IMR-90 (cell line): ENCODE data around the gene MPV17. TPM values are rescaled to one million over a fixed set of nuclear protein-coding genes. Genes with fewer than 3 reads are reported as not detected.
A peak's percentile ranks its signal among the peaks of the same experiment; 100 is the strongest.

Experiments used
- ATAC-seq: fragments of 200-7000 bp; cut with Tn5 transposase; 2 replicates; pipeline ENCODE4 v1.9.1; 2020; ENCODE audit warnings: low read depth, mild to moderate bottlenecking, moderate library complexity
- Bru-seq: library from RNA; stranded (reverse); fragments of 400-500 nt; gene quantifications from one replicate; lab custom pipeline; 2021; lab: Mats Ljungman, UMichigan
- BruChase-seq, 2 experiments: library from RNA; stranded (reverse); fragments of 400-500 nt; gene quantifications; one replicate each; lab custom pipeline; 2021; lab: Mats Ljungman, UMichigan
- BruUV-seq: library from RNA; stranded (reverse); fragments of 400-500 nt; replicated peaks from 2 replicates; lab custom pipeline; 2021; lab: Mats Ljungman, UMichigan
- CTCF ChIA-PET: fragments of 300-600 bp; formaldehyde crosslinking; extraction: SDS; loops from one replicate; lab custom pipeline; 2021; ENCODE audit warnings: antibody characterized with exemption; lab: Yijun Ruan, JAX
- POLR2A ChIA-PET: fragments of 300-600 bp; sonication (Branson Sonifier 250); formaldehyde crosslinking; loops from one replicate; lab custom pipeline; 2022; ENCODE audit warnings: antibody characterized with exemption; ENCODE audit not compliant: unreplicated experiment; lab: Charles Lee
- DNase-seq: peaks from one replicate; pipeline ENCODE4 v3.0.0; 2013
- H2AFZ ChIP-seq: replicated peaks from 2 replicates; pipeline ENCODE3; 2013; ENCODE audit warnings: low read length, mild to moderate bottlenecking; ENCODE audit not compliant: poor library complexity
- H2AK5ac ChIP-seq: 2 replicates; pipeline ENCODE4 v1.6.1; 2013; ENCODE audit warnings: low read depth, low read length, inconsistent platforms
- H2AK9ac ChIP-seq: replicated peaks from 2 replicates; pipeline ENCODE3; 2013; ENCODE audit warnings: mild to moderate bottlenecking, low read depth, low read length, moderate library complexity; ENCODE audit not compliant: poor library complexity
- H2BK120ac ChIP-seq: 2 replicates; pipeline ENCODE4 v1.6.1; 2013; ENCODE audit warnings: low read depth, low read length, inconsistent platforms
- H2BK15ac ChIP-seq: 3 replicates; pipeline ENCODE4 v1.6.1; 2013; ENCODE audit warnings: low read depth, low read length, inconsistent platforms
- H2BK20ac ChIP-seq: 2 replicates; pipeline ENCODE4 v1.6.1; 2013; ENCODE audit warnings: low read depth, mild to moderate bottlenecking, inconsistent platforms, low read length, moderate library complexity
- H2BK5ac ChIP-seq: 2 replicates; pipeline ENCODE4 v1.6.1; 2013; ENCODE audit warnings: mild to moderate bottlenecking, low read depth, low read length, inconsistent platforms; ENCODE audit not compliant: poor library complexity, severe bottlenecking
- H3K14ac ChIP-seq: replicated peaks from 2 replicates; pipeline ENCODE4 v1.6.1; 2013; ENCODE audit warnings: low read depth, low read length, inconsistent platforms
- H3K18ac ChIP-seq: 2 replicates; pipeline ENCODE4 v1.6.1; 2013; ENCODE audit warnings: low read depth, low read length, control low read depth
- H3K23ac ChIP-seq: 2 replicates; pipeline ENCODE4 v1.6.1; 2013; ENCODE audit warnings: low read depth, low read length, inconsistent platforms
- H3K27ac ChIP-seq: 2 replicates; pipeline ENCODE4 v1.5.1; 2013; ENCODE audit warnings: mild to moderate bottlenecking, control low read depth, low read length; ENCODE audit not compliant: insufficient read depth
- H3K27me3 ChIP-seq: 2 replicates; pipeline ENCODE4 v1.6.1; 2013; ENCODE audit warnings: low read length; ENCODE audit not compliant: control insufficient read depth, insufficient read depth
- H3K36me3 ChIP-seq: 2 replicates; pipeline ENCODE4 v1.6.1; 2013; ENCODE audit warnings: low read length, mixed read lengths; ENCODE audit not compliant: control insufficient read depth, insufficient read depth
- H3K4ac ChIP-seq: 2 replicates; pipeline ENCODE4 v1.6.1; 2013; ENCODE audit warnings: low read depth, low read length, inconsistent platforms
- H3K4me1 ChIP-seq: 2 replicates; pipeline ENCODE4 v1.6.1; 2013; ENCODE audit warnings: low read length, mixed read lengths; ENCODE audit not compliant: control insufficient read depth, insufficient read depth
- H3K4me2 ChIP-seq: 2 replicates; pipeline ENCODE4 v1.6.1; 2013; ENCODE audit warnings: low read depth, mild to moderate bottlenecking, control low read depth, low read length, moderate library complexity
- H3K4me3 ChIP-seq: 2 replicates; pipeline ENCODE4 v1.5.1; 2013; ENCODE audit warnings: low read depth, mild to moderate bottlenecking, control low read depth, low read length, moderate library complexity; ENCODE audit not compliant: insufficient read depth
- H3K56ac ChIP-seq: 2 replicates; pipeline ENCODE4 v1.6.1; 2013; ENCODE audit warnings: low read length, inconsistent platforms; ENCODE audit not compliant: insufficient read depth; ENCODE audit errors: extremely low read depth
- H3K79me1 ChIP-seq, 2 experiments: 2 replicates each; pipeline ENCODE4 v1.6.1; 2013; ENCODE audit warnings: low read length in 2 of 2, inconsistent platforms in 1 of 2, low read depth in 1 of 2
- H3K9ac ChIP-seq: 2 replicates; pipeline ENCODE4 v1.6.1; 2013; ENCODE audit warnings: low read depth, low read length, control low read depth
- H3K9me1 ChIP-seq: 2 replicates; pipeline ENCODE4 v1.6.1; 2013; ENCODE audit warnings: low read length, inconsistent platforms; ENCODE audit not compliant: insufficient read depth
- H3K9me3 ChIP-seq: 2 replicates; pipeline ENCODE4 v1.6.1; 2013; ENCODE audit warnings: low read length; ENCODE audit not compliant: control insufficient read depth, insufficient read depth
- H4K20me1 ChIP-seq: 2 replicates; pipeline ENCODE4 v1.6.1; 2013; ENCODE audit warnings: low read length, inconsistent platforms; ENCODE audit not compliant: insufficient read depth
- H4K5ac ChIP-seq: 2 replicates; pipeline ENCODE4 v1.6.1; 2013; ENCODE audit warnings: mild to moderate bottlenecking, low read depth, low read length, control low read depth
- H4K8ac ChIP-seq, 2 experiments: 2 replicates each; pipeline ENCODE4 v1.6.1; 2013; ENCODE audit warnings: low read depth in 2 of 2, low read length in 2 of 2, control low read depth in 1 of 2, inconsistent platforms in 1 of 2
- H4K91ac ChIP-seq: 2 replicates; pipeline ENCODE4 v1.6.1; 2013; ENCODE audit warnings: low read depth, low read length, inconsistent platforms; ENCODE audit not compliant: insufficient read depth
- BHLHE40 ChIP-seq: fragments of 150-350 bp; IDR thresholded peaks from 2 replicates; pipeline ENCODE4 v1.6.1; 2016; ENCODE audit warnings: mild to moderate bottlenecking, low read depth, low read length
- CEBPB ChIP-seq: IDR thresholded peaks from 2 replicates; pipeline ENCODE4 v1.6.1; 2012; ENCODE audit warnings: low read depth, low read length, improper control_type of control experiment
- CHD1 ChIP-seq: IDR thresholded peaks from 2 replicates; pipeline ENCODE4 v1.6.1; 2012; ENCODE audit warnings: low read depth, low read length, improper control_type of control experiment
- FOS ChIP-seq: fragments of 150-350 bp; IDR thresholded peaks from 2 replicates; pipeline ENCODE4 v1.6.1; 2016; ENCODE audit warnings: low read depth, low read length
- MAFK ChIP-seq: IDR thresholded peaks from 2 replicates; pipeline ENCODE4 v1.6.1; 2012; ENCODE audit warnings: low read depth, low read length, improper control_type of control experiment
- MXI1 ChIP-seq: IDR thresholded peaks from 2 replicates; pipeline ENCODE4 v1.6.1; 2012; ENCODE audit warnings: low read depth, mild to moderate bottlenecking, low read length, moderate library complexity, borderline replicate concordance
- POLR2A ChIP-seq: IDR thresholded peaks from 2 replicates; pipeline ENCODE4 v1.6.1; 2012; ENCODE audit warnings: mild to moderate bottlenecking, low read depth, low read length
- WGBS, 2 experiments: methylation state at CpG; one replicate each; pipeline versions ENCODE4 v1.1.5 to v1.1.7; 2013; ENCODE audit warnings: missing lambda C conversion rate in 2 of 2; ENCODE audit not compliant: insufficient read length in 1 of 2; ENCODE audit errors: extremely low coverage in 2 of 2; 5-methylcytosine and 5-hydroxymethylcytosine counted together
- dilution Hi-C: fragments of 300-500 bp; cut with HindIII; formaldehyde crosslinking; loops from one replicate; pipeline ENCODE4 v1.14.3; 2018; ENCODE audit warnings: low sequenced_read_pairs; ENCODE audit not compliant: unreplicated experiment
- in situ Hi-C: fragments of 300-500 bp; cut with MboI; formaldehyde crosslinking; loops from 3 replicates; pipeline ENCODE4 v1.14.3; 2019; ENCODE audit warnings: low sequenced_read_pairs, inconsistent platforms, mixed read lengths
- intact Hi-C: fragments of 100-400 bp; cut with micrococcal nuclease; formaldehyde crosslinking; loops from 2 replicates; pipeline ENCODE4 v1.10.0; 2022
- long read RNA-seq: library from polyadenylated mRNA; unstranded; transcript quantifications from one replicate; pipeline ENCODE4 v2.0.0, GENCODE V29; 2021; ENCODE audit not compliant: unreplicated experiment
- polyA plus RNA-seq, 3 experiments: library from polyadenylated mRNA; depleted of rRNA; stranded (reverse); fragments of >200 nt; gene quantifications; 2 replicates each; pipeline ENCODE4 v1.2.3, GENCODE V29; 2012; ENCODE audit warnings: low replicate concordance in 1 of 3
- total RNA-seq: library from RNA; depleted of rRNA; stranded (reverse); fragments of >200 nt; gene quantifications from 2 replicates; pipeline ENCODE4 v1.2.3, GENCODE V29; 2012; rRNA removed
- TF ChIP-seq, protein P1 (sequence below): fragments of 150-350 bp; IDR thresholded peaks from 2 replicates; pipeline ENCODE4 v1.6.1; 2017; ENCODE audit warnings: mild to moderate bottlenecking, antibody characterized with exemption, low read length, low read depth

MPV17 gene, protein sequence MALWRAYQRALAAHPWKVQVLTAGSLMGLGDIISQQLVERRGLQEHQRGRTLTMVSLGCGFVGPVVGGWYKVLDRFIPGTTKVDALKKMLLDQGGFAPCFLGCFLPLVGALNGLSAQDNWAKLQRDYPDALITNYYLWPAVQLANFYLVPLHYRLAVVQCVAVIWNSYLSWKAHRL
- total RNA-seq, result 70.4 and 80.5 TPM in 2 replicates
- polyA plus RNA-seq (2012; rRNA removed), result 160 and 164 TPM in 2 replicates
- 146 and 152 TPM in 2 replicates for polyA plus RNA-seq (2012; cell fraction: cytosol; rRNA removed)
- polyA plus RNA-seq (2012; cell fraction: nucleus; rRNA removed; ENCODE audit: low replicate concordance), result 160 and 315 TPM in 2 replicates
- percentile 74 among the genes with signal in this experiment for Bru-seq, nascent RNA
- BruChase-seq, experiment 1, labeled RNA remaining after a 6-hour chase, result percentile 89 among the genes with signal in this experiment
- BruChase-seq, experiment 2, labeled RNA remaining after a 2-hour chase, result percentile 87 among the genes with signal in this experiment
- long read RNA-seq, transcript MPV17-203 (8 exons, 1,005 nt), result major isoform, 35 of 63 reads
- long read RNA-seq, partial matches to known transcripts, result 5 of 63 reads
- long read RNA-seq, other reads (novel, unspliced or antisense), result 17 of 63 reads

DNA sequence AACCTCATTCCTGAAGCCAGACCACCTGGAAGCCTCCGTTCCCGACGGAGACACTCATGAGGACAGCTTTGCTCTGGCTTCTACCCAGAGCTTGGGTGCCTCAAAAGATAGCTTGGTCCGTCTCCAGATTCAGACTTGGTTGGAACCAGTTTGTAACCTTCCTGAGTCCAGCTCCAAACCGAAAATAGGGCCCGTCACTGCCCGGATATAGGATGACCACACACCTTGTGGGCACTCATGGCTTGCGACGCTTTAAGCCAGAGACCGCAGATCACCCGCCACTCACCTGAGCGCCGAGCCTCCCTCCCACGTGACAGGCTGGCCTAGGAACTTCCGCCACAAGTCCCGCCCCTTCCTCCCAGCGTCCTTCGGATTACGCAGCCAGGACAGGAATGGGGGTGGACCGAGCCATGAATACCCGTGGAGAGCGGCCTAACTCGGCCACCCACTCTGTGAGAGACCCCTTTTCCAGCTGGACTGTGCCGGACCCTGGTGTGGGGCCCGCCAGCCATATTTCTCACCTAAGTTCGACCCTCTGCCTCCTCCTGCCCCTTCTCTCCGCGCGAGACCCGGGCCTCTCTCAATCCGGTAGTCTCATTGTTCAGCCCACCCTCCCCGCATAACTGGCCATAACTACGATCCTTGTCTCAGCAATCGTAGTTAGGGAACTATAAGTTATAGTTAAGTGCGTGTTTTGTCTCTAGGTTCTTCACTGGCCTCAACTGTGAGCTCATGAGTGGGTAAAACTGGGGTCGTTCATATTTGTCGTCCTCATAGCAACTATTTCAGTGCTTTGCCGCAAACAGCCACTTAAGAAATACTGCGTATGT lies at the start of gene MPV17:
TSS of gene MPV17 (minus strand) at position 332 of the 830 bp plus-strand sequence. CDS start 580 bp downstream, outside the sequence.
- Histone ChIP-seq H3K4me2 (peak within 1 kb of the TSS; percentile 95), H3K79me1 (peaks cover 22 to 44% of the 10 kb centered on the region in 2 experiments; a peak in 3 of 4 replicates), H3K9ac (peak within 1 kb of the TSS; percentile 97), H3K27ac (peak within 1 kb of the TSS; percentile 97), H3K9me3 (no peaks in the 10 kb centered on the region), H4K5ac (peak within 1 kb of the TSS; percentile 91), H3K36me3 (peaks cover 14% of the 10 kb centered on the region), H4K91ac (peak within 1 kb of the TSS; percentile 89), H3K18ac (peak within 1 kb of the TSS; percentile 60), H2AK9ac (peak within 1 kb of the TSS; percentile 98), H2BK5ac (peak within 1 kb of the TSS; percentile 88), H3K23ac (peak within 1 kb of the TSS; percentile 97), H3K14ac (peak within 1 kb of the TSS; percentile 99), H4K8ac (peak within 1 kb of the TSS; percentile 93 to 99), H3K4me3 (peak within 1 kb of the TSS; percentile 63), H3K9me1 (peaks cover 11% of the 10 kb centered on the region; the same call in 1 of the 2 replicates), H3K27me3 (no peaks in the 10 kb centered on the region), H2AK5ac (peak within 1 kb of the TSS; percentile 95), H2BK15ac (peak within 1 kb of the TSS; percentile 57; the same call in 2 of the 3 replicates), H3K56ac (peak within 1 kb of the TSS; percentile 97), H2BK20ac (peak within 1 kb of the TSS; percentile 56; the same call in 1 of the 2 replicates), H2AFZ (peak within 1 kb of the TSS; percentile 92), H3K4me1 (peaks cover 7% of the 10 kb centered on the region), H4K20me1 (no peaks in the 10 kb centered on the region), H2BK120ac (peak within 1 kb of the TSS; percentile 58), H3K4ac (peak within 1 kb of the TSS; percentile 97)
- intact Hi-C loops (loop anchor here (5.0 kb wide), 1 partner anchor 34 kb away; the partner anchor contains the start of gene GTF3C2), dilution Hi-C loops (no loop called here), in situ Hi-C loops (no loop called here)
- WGBS, 2 experiments, result 0% methylated on average over 10 of the region's 39 CpGs; no CpG with 5 or more reads in 1 of the 2 experiments
- TSS peak; percentile 98 for BruUV-seq
- TF ChIP-seq MXI1 (peak; percentile 73; the same call in 1 of the 2 replicates), FOS (no peak), POLR2A (peak; percentile 92), BHLHE40 (peak; percentile 91), CHD1 (0 out of 2 replicates have a peak, but pooled peaks have one; percentile 79), MAFK (no peak), CEBPB (peak; percentile 53; the same call in 1 of the 2 replicates)
- TF ChIP-seq, protein P1, sequence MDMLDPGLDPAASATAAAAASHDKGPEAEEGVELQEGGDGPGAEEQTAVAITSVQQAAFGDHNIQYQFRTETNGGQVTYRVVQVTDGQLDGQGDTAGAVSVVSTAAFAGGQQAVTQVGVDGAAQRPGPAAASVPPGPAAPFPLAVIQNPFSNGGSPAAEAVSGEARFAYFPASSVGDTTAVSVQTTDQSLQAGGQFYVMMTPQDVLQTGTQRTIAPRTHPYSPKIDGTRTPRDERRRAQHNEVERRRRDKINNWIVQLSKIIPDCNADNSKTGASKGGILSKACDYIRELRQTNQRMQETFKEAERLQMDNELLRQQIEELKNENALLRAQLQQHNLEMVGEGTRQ, result peak; percentile 97
- ChIA-PET CTCF (no interaction called here), POLR2A (no interaction called here)
- ATAC-seq (peak; percentile 80), DNase-seq (peak; percentile 91)
